ENCODE results near the gene AAGAB.

The AAGAB gene

DNA sequence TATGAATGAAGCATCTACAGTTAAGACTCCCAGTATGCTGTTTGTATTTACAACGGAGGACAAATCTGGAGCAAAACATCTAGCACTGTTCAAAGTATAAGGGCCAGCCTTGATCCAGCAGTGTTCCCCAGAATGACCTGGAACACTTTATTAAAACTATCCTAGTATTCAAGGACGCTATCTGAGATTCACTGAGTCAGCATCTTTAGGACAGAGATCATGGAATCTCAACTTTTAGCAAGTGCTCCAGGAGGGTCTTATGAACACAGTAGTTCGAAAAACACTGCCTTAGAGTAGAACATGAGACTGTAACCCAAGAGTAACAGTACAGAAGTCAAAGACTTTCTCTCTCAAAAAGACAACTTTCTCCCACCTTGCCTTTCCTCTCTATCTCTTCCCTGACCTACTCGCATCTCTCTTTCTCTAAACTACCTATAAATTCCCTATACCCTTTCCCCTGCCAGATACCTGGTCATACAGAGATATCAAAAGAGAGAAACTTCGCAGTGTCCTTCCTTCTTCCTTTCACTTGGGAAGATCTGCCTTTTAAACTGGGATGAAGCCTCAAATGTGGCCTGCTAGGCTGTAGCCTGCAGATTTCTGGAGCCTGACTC, 43.8 kb downstream of the AAGAB start:
- in situ Hi-C loops (cut with HindIII; ENCODE audit: low pct_ligation_motif_present, low sequenced_read_pairs) = no loop called here
- Histone ChIP-seq H3K36me3 (replicated peaks) (peaks cover 14% of the 10 kb centered on the region), H3K27ac (no peak overlapping the region), H3K4me3 (ENCODE audit: low read depth, low read length) (no peak overlapping the region), H3K27me3 (replicated peaks) (no peaks in the 10 kb centered on the region)
- TF ChIP-seq, protein P1, sequence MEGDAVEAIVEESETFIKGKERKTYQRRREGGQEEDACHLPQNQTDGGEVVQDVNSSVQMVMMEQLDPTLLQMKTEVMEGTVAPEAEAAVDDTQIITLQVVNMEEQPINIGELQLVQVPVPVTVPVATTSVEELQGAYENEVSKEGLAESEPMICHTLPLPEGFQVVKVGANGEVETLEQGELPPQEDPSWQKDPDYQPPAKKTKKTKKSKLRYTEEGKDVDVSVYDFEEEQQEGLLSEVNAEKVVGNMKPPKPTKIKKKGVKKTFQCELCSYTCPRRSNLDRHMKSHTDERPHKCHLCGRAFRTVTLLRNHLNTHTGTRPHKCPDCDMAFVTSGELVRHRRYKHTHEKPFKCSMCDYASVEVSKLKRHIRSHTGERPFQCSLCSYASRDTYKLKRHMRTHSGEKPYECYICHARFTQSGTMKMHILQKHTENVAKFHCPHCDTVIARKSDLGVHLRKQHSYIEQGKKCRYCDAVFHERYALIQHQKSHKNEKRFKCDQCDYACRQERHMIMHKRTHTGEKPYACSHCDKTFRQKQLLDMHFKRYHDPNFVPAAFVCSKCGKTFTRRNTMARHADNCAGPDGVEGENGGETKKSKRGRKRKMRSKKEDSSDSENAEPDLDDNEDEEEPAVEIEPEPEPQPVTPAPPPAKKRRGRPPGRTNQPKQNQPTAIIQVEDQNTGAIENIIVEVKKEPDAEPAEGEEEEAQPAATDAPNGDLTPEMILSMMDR (IDR thresholded peaks at IDR 0.05; ENCODE audit: low read depth, low read length, missing control alignments) = no peak
- no peak for DNase-seq

DNA sequence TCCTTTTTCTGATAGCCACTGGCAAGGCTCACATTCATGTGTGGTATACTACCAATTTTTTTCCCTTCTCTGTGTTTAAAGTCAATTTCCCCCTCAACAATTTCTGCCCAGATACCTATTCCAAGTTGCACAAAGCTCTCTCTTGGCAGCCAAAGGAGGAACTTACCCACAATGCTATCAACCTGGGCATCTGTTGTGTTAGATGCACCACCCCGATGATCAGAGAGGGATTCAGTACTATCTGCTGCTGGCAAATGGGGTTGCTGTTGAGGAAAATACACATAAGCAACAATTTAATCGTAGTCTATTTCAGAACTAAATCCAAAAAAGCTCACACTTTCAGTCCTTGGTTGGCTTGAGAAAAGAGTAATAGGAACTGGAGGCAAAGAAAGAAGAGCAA, 46.1 kb downstream of the AAGAB start:
- no peak for DNase-seq
- peaks cover 17% of the 10 kb centered on the region for H3K36me3 ChIP-seq (replicated peaks)
- no peak overlapping the region for H3K27ac ChIP-seq
- TF ChIP-seq, protein P1 (IDR thresholded peaks at IDR 0.05; ENCODE audit: low read depth, low read length, missing control alignments) = no peak
- H3K4me3 ChIP-seq (ENCODE audit: low read depth, low read length) = no peak overlapping the region
- in situ Hi-C loops (cut with HindIII; ENCODE audit: low pct_ligation_motif_present, low sequenced_read_pairs) = no loop called here
- no peaks in the 10 kb centered on the region for H3K27me3 ChIP-seq (replicated peaks)

DNA sequence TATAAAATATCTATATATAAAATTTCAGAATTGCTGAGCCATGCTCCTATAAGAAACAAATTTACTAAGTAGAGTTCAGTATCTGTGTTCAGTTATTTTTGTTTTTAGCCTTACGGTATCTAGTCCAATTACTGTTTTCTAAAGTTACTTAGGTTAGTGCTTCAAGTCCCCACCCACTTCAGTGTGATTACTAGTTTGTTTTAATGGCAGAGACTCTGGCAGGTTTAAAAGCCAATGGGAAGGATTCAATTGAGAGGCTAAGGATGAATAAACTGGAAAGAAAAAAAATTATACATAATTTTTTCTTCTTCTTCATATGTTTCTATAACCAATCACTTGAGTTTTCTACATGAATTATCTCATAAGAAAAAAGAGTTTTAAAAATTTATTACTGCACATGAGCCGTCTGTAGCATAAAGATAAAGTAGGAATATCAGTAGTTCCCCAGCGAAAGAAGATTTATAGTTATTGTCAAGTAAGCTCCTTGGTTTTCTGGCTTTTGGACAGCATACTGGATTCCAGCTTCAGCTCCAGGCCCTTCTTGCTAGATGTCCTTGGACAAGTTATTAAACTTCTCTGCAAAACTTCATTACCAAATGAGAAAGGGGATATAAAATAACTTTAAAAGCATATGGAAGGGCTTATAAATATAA, 46.8 kb downstream of the AAGAB start:
- in situ Hi-C loops (cut with HindIII; ENCODE audit: low pct_ligation_motif_present, low sequenced_read_pairs) = no loop called here
- no peak for DNase-seq
- Histone ChIP-seq H3K4me3 (ENCODE audit: low read depth, low read length) (no peak overlapping the region), H3K27ac (no peak overlapping the region), H3K27me3 (replicated peaks) (no peaks in the 10 kb centered on the region), H3K36me3 (replicated peaks) (peaks cover 21% of the 10 kb centered on the region)
- TF ChIP-seq, protein P1 (IDR thresholded peaks at IDR 0.05; ENCODE audit: low read depth, low read length, missing control alignments) = no peak

DNA sequence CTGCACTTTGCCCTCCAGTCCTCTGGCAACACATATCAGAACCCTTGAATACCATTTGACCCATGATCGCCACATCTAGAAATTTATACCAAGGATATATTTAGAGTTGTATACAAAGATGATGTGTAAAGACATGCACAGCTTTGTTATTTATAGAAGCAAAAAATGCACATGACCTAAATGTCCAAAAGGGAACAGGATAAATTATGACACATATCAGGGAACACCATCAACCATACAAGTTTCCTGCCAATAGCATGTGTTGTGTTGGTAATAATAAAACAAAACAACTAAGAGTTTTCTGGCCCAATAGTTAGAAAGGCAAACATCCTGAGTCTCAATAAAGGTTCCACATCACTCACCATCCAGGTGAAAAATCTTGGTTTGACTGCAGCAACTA, 51.5 kb downstream of the AAGAB start:
- in situ Hi-C loops (cut with HindIII; ENCODE audit: low pct_ligation_motif_present, low sequenced_read_pairs) = no loop called here
- TF ChIP-seq, protein P1 (IDR thresholded peaks at IDR 0.05; ENCODE audit: low read depth, low read length, missing control alignments) = no peak
- no peak overlapping the region for H3K27ac ChIP-seq
- peaks cover 17% of the 10 kb centered on the region for H3K36me3 ChIP-seq (replicated peaks)
- H3K4me3 ChIP-seq (ENCODE audit: low read depth, low read length) = no peak overlapping the region
- H3K27me3 ChIP-seq (replicated peaks) = no peaks in the 10 kb centered on the region
- no peak for DNase-seq

DNA sequence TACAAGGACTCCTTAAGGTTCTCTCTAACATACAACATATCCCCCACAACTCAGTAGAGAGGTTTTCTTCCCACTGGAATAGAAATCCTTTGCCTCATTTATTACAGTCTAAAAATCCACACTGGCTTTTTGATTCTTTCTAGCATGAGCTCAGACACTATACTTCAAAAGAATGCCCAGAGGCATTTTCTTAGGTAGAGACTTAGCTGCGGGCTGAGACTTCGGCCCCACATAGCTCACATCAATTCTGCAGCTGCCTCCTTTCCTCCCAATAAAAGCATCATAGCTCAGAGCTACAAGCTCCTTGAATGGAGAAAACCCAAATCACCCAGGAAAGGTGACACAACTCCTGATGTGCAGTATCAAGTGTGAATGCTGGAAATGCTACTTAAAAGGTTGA, 52.4 kb downstream of the AAGAB start:
- in situ Hi-C loops (cut with HindIII; ENCODE audit: low pct_ligation_motif_present, low sequenced_read_pairs) = no loop called here
- Histone ChIP-seq H3K4me3 (ENCODE audit: low read depth, low read length) (no peak overlapping the region), H3K27me3 (replicated peaks) (no peaks in the 10 kb centered on the region), H3K27ac (no peak overlapping the region), H3K36me3 (replicated peaks) (peaks cover 14% of the 10 kb centered on the region)
- no peak for DNase-seq
- TF ChIP-seq, protein P1 (IDR thresholded peaks at IDR 0.05; ENCODE audit: low read depth, low read length, missing control alignments) = no peak

DNA sequence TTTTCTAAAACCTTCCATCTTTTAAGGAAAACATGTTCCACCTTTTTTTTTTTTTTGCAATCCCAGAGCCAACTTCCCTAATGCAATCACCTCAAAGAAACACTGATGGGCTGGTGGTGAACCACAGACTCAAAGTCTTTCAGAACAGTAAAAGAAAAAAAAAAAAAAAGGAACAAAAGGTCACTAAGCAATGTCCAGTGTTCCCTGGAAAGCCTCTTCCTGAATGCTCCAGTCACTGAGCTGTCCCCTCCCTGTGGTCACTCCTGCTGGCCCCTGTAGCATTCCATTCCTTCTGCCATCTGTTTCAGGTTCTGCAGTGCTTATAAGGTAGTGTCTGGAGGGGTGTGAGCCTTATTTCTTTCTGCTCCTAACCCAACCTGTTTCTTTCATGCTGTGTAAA, 53.3 kb downstream of the AAGAB start:
- TF ChIP-seq, protein P1 (IDR thresholded peaks at IDR 0.05; ENCODE audit: low read depth, low read length, missing control alignments) = no peak
- peaks cover 9% of the 10 kb centered on the region for H3K36me3 ChIP-seq (replicated peaks)
- no peaks in the 10 kb centered on the region for H3K27me3 ChIP-seq (replicated peaks)
- no peak for DNase-seq
- H3K4me3 ChIP-seq (ENCODE audit: low read depth, low read length) = no peak overlapping the region
- H3K27ac ChIP-seq = no peak overlapping the region
- in situ Hi-C loops (cut with HindIII; ENCODE audit: low pct_ligation_motif_present, low sequenced_read_pairs) = no loop called here
